Common myeloid progenitor, CD34-positive (primary cell): ENCODE measurements around the gene AGAP1.

ENCODE experiments used
- CTCF ChIA-PET: fragments of 350-600 bp; sonication (Branson Sonifier 250); formaldehyde crosslinking; loops from one replicate; lab custom pipeline; 2021; ENCODE audit warnings: antibody characterized with exemption; lab: Charles Lee
- POLR2A ChIA-PET: fragments of 350-600 bp; sonication (Branson Sonifier 250); formaldehyde crosslinking; loops from one replicate; lab custom pipeline; 2021; ENCODE audit warnings: antibody characterized with exemption; lab: Charles Lee
- DNase-seq, 3 donors: peaks; one replicate each; pipeline versions ENCODE4 v3.0.0 to v3.0.0-alpha.2; 2013
- H3K27ac ChIP-seq, 2 experiments: 1 replicate in 1 of 2; 2 replicates in 1 of 2; pipeline ENCODE4 v1.7.0; 2013; ENCODE audit warnings: inconsistent platforms in 2 of 2, low read length in 2 of 2, mild to moderate bottlenecking in 2 of 2, low read depth in 1 of 2, moderate library complexity in 1 of 2; ENCODE audit not compliant: severe bottlenecking in 2 of 2, insufficient read depth in 1 of 2, poor library complexity in 1 of 2
- H3K27me3 ChIP-seq, 5 experiments: replicated peaks in 2 of 5; 1 replicate in 3 of 5; 2 replicates in 2 of 5; pipeline versions ENCODE4 v1.6.1 to v1.7.0; 2013; ENCODE audit warnings: low read length in 4 of 5, mild to moderate bottlenecking in 2 of 5, moderate library complexity in 2 of 5, inconsistent platforms in 1 of 5; ENCODE audit not compliant: insufficient read depth in 5 of 5, control insufficient read depth in 4 of 5
- H3K36me3 ChIP-seq, 4 experiments: 1 replicate in 2 of 4; 2 replicates in 2 of 4; pipeline versions ENCODE4 v1.6.1 to v1.7.0; 2013; ENCODE audit warnings: low read length in 3 of 4, control low read depth in 1 of 4, mild to moderate bottlenecking in 1 of 4; ENCODE audit not compliant: control insufficient read depth in 4 of 4, insufficient read depth in 4 of 4
- H3K4me1 ChIP-seq, 4 experiments: 1 replicate in 3 of 4; 2 replicates in 1 of 4; pipeline versions ENCODE4 v1.6.1 to v1.7.1; 2013; ENCODE audit warnings: low read length in 3 of 4, mild to moderate bottlenecking in 3 of 4, control low read depth in 1 of 4, inconsistent platforms in 1 of 4, moderate library complexity in 1 of 4; ENCODE audit not compliant: control insufficient read depth in 4 of 4, insufficient read depth in 4 of 4; ENCODE audit errors: control extremely low read depth in 1 of 4
- H3K4me3 ChIP-seq, 7 experiments: 1 replicate in 4 of 7; 2 replicates in 3 of 7; pipeline versions ENCODE4 v1.5.1 to v1.7.0; 2013; ENCODE audit warnings: mild to moderate bottlenecking in 7 of 7, low read length in 6 of 7, moderate library complexity in 6 of 7, inconsistent platforms in 2 of 7, low read depth in 2 of 7, control low read depth in 1 of 7; ENCODE audit not compliant: insufficient read depth in 4 of 7, control insufficient read depth in 1 of 7; ENCODE audit errors: extremely low read depth in 1 of 7
- H3K9me3 ChIP-seq, 5 experiments: 1 replicate in 4 of 5; 2 replicates in 1 of 5; pipeline versions ENCODE4 v1.6.1 to v1.7.1; 2013; ENCODE audit warnings: low read length in 4 of 5, mild to moderate bottlenecking in 2 of 5, inconsistent platforms in 1 of 5, low read depth in 1 of 5, moderate library complexity in 1 of 5; ENCODE audit not compliant: control insufficient read depth in 4 of 5, insufficient read depth in 2 of 5; ENCODE audit errors: control extremely low read depth in 1 of 5
- WGBS: methylation state at CpG from one replicate; pipeline ENCODE4 v1.1.5; 2013; ENCODE audit not compliant: insufficient coverage; 5-methylcytosine and 5-hydroxymethylcytosine counted together

The AGAP1 gene

GRCh38 chr2:235634435-235635158 is 140.8 kb downstream of the AGAP1 start:
- no peaks in the 10 kb centered on the region for H3K4me1 ChIP-seq
- H3K27me3 ChIP-seq, result peaks cover 0 to 36% (median 7%) of the 10 kb centered on the region in 5 experiments
- no peak overlapping the region for H3K27ac ChIP-seq
- ChIA-PET CTCF (interaction anchor here (1.4 kb wide), 1 partner anchor 39 kb away, joined by 5 read pairs; no protein-coding TSS in a partner anchor), POLR2A (no interaction called here)
- no peak for DNase-seq
- no peaks in the 10 kb centered on the region for H3K36me3 ChIP-seq
- H3K4me3 ChIP-seq, result no peak overlapping the region
- no peaks in the 10 kb centered on the region for H3K9me3 ChIP-seq
- 84% methylated on average over 5 of the region's 12 CpGs for WGBS

- ChIA-PET CTCF (no interaction called here), POLR2A (no interaction called here)
- Histone ChIP-seq H3K4me1 (no peaks in the 10 kb centered on the region), H3K4me3 (no peak overlapping the region), H3K27ac (no peak overlapping the region), H3K36me3 (no peaks in the 10 kb centered on the region), H3K27me3 (peaks cover under 1 to 39% (median 10%) of the 10 kb centered on the region in 5 experiments), H3K9me3 (no peaks in the 10 kb centered on the region)
- DNase-seq, result no peak
- WGBS, result 95% methylated on average over 12 of the region's 12 CpGs
Observed at GRCh38 chr2:235636546-235636945, 142.7 kb downstream of the AGAP1 start.

GRCh38 chr2:235637896-235638295 is 144.1 kb downstream of the AGAP1 start:
- no peak for DNase-seq
- Histone ChIP-seq H3K9me3 (no peaks in the 10 kb centered on the region), H3K36me3 (no peaks in the 10 kb centered on the region), H3K4me3 (no peak overlapping the region), H3K27me3 (peaks cover 3 to 46% (median 10%) of the 10 kb centered on the region in 5 experiments), H3K27ac (no peak overlapping the region), H3K4me1 (no peaks in the 10 kb centered on the region)
- CTCF ChIA-PET, result interaction anchor here (0.5 kb wide), 1 partner anchor 10 kb away, joined by 3 read pairs; no protein-coding TSS in a partner anchor
- POLR2A ChIA-PET, result no interaction called here
- 86% methylated on average over 5 of the region's 7 CpGs for WGBS

GRCh38 chr2:235638541-235639427 is 144.9 kb downstream of the AGAP1 start:
- Histone ChIP-seq H3K27ac (no peak overlapping the region), H3K4me1 (no peaks in the 10 kb centered on the region), H3K4me3 (no peak overlapping the region), H3K9me3 (no peaks in the 10 kb centered on the region), H3K27me3 (peaks cover 3 to 46% (median 10%) of the 10 kb centered on the region in 5 experiments), H3K36me3 (no peaks in the 10 kb centered on the region)
- POLR2A ChIA-PET, result no interaction called here
- CTCF ChIA-PET, result interaction anchor here (1.1 to 1.3 kb wide), 3 partner anchors 16 to 107 kb away, joined by 3 to 4 read pairs (median 4); no protein-coding TSS in a partner anchor
- WGBS, result 94% methylated on average over 7 of the region's 12 CpGs
- peak in 2 of 3 donors; percentile 8 to 9 for DNase-seq

- peaks cover 3 to 50% (median 10%) of the 10 kb centered on the region in 5 experiments for H3K27me3 ChIP-seq
- no peaks in the 10 kb centered on the region for H3K9me3 ChIP-seq
- 81% methylated on average over 6 of the region's 8 CpGs for WGBS
- no peak for DNase-seq
- no peaks in the 10 kb centered on the region for H3K36me3 ChIP-seq
- POLR2A ChIA-PET, result no interaction called here
- CTCF ChIA-PET, result interaction anchor here (1.1 to 1.3 kb wide), 3 partner anchors 17 to 107 kb away, joined by 3 to 4 read pairs (median 4); no protein-coding TSS in a partner anchor
- H3K27ac ChIP-seq, result no peak overlapping the region
- no peaks in the 10 kb centered on the region for H3K4me1 ChIP-seq
- no peak overlapping the region for H3K4me3 ChIP-seq
Observed at GRCh38 chr2:235639428-235639773, 145.6 kb downstream of the AGAP1 start.

- no peak for DNase-seq
- Histone ChIP-seq H3K4me1 (no peaks in the 10 kb centered on the region), H3K27ac (no peak overlapping the region), H3K36me3 (no peaks in the 10 kb centered on the region), H3K9me3 (no peaks in the 10 kb centered on the region), H3K4me3 (no peak overlapping the region), H3K27me3 (peaks cover 3 to 50% (median 10%) of the 10 kb centered on the region in 5 experiments)
- ChIA-PET CTCF (interaction anchor here (1.1 to 1.3 kb wide), 2 partner anchors 17 to 106 kb away, joined by 4 read pairs; no protein-coding TSS in a partner anchor), POLR2A (no interaction called here)
- 94% methylated on average over 2 of the region's 2 CpGs for WGBS
Observed at GRCh38 chr2:235639885-235640284, 146.0 kb downstream of the AGAP1 start.
